Right cardiac atrium (tissue), 5 donors: Measurements from ENCODE around the gene SLC1A1. TPM values are rescaled to one million over a fixed set of nuclear protein-coding genes. Genes with fewer than 3 reads are reported as not detected.
"Not testable (repeated sequence)": the region's sequence is repeated elsewhere in the genome, so short reads cannot be mapped to it uniquely, and the experiment has no call there.

ENCODE experiments used
- ATAC-seq, 2 donors: fragments of 200-7000 bp; cut with Tn5 transposase; one replicate each; pipeline versions ENCODE4 v1.8.0 to v1.9.1; 2020; ENCODE audit warnings: moderate library complexity in 2 of 2, mild to moderate bottlenecking in 1 of 2
- DNase-seq, 3 donors: peaks; one replicate each; pipeline ENCODE4 v3.0.0-alpha.2; 2020
- H3K27ac ChIP-seq: one replicate; pipeline ENCODE4 v1.5.1; 2013; ENCODE audit warnings: mild to moderate bottlenecking, low read length, control low read depth, moderate library complexity
- H3K27me3 ChIP-seq: one replicate; pipeline ENCODE4 v1.6.1; 2013; ENCODE audit not compliant: control insufficient read depth, insufficient read depth
- H3K4me1 ChIP-seq: one replicate; pipeline ENCODE4 v1.6.1; 2013; ENCODE audit warnings: low read length; ENCODE audit not compliant: control insufficient read depth, insufficient read depth
- H3K4me3 ChIP-seq: one replicate; pipeline ENCODE4 v1.5.1; 2013; ENCODE audit warnings: low read length, control low read depth
- H3K9me3 ChIP-seq: one replicate; pipeline ENCODE4 v1.6.1; 2013; ENCODE audit warnings: low read length; ENCODE audit not compliant: control insufficient read depth
- WGBS: extraction: QIAGEN DNeasy Blood & Tissue Kit; methylation state at CpG from one replicate; pipeline ENCODE4 v1.1.7; 2013; 5-methylcytosine and 5-hydroxymethylcytosine counted together
- intact Hi-C, 4 donors: fragments of 100-400 bp; cut with DNase I; formaldehyde crosslinking; loops; one replicate each; pipeline versions ENCODE4 v1.11.0 to v1.14.0; 2022 to 2023
- polyA plus RNA-seq: library from polyadenylated mRNA; stranded (reverse); fragments of 200-250 nt; gene quantifications from one replicate; pipeline ENCODE4 v1.2.3, GENCODE V29; 2013
- total RNA-seq, 4 donors: library from RNA; stranded (reverse); fragmentation: NEBNext Ultra II Directional; extraction: Animal tissue kit (Norgen Biotek cat#: 25700); gene quantifications; one replicate each; pipeline ENCODE4 v1.2.1, GENCODE V29; 2021
- donor health status: healthy with polysubstance abuse.
- donor health status: DM: no; HTN: yes; CAD: no.
- donor health status: DM: no; HTN: no; CAD: no.
- donor health status: DM: no; HTN: yes; CAD: no; lungs with severe emphysema.
- donor health status: DM: yes; HTN: yes; CAD: no.

SLC1A1 gene
- total and polyA plus RNA-seq, 5 donors: 1.1 to 2.1 (median 1.5) TPM

DNA sequence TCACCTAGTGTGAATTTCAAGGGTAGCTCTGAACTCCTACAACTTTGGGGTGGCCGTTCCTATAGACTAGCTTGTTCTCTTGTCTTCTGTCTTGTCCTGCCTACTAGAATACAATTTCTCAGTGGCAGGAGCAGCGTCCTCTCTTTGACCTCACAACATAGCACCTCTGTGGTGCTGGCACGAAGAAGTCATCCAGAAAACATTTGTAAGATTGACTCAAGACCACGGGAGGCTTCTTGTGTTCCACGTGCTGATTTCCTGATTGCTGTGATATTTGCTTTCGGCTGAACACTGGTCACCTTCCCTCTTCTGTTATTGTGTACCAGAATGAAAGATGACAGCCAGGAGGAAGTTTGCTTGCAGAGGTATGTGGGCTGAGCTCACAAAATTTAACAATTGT lies 27.0 kb downstream of the SLC1A1 start:
- Histone ChIP-seq H3K27me3 (no peaks in the 10 kb centered on the region), H3K4me3 (no peak overlapping the region), H3K9me3 (no peaks in the 10 kb centered on the region), H3K27ac (no peak overlapping the region), H3K4me1 (no peaks in the 10 kb centered on the region)
- ATAC-seq: no peak
- intact Hi-C loops: no loop called here
- no peak for DNase-seq
- WGBS: 45% methylated on average over 6 of the region's 6 CpGs

DNA sequence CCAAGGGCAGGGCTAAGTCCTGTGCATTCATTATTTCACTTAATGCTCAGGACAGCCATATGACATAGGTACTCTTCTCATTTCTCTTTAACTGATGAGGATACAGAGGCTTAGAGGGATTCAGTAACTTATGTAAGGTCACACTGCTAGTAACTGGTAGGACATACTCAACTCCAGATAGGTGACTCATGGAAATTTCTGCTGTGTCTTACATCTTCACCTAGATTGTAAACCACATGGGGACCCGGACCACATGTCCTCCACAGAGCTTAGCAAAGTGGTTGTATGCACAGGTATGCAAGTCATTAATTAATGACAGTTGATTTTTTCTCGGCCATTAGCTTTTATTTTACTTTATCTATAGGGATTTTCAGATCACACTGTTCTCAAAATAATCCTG lies 29.3 kb downstream of the SLC1A1 start:
- no peak for DNase-seq
- no peak for ATAC-seq
- WGBS: 97% methylated on average over 2 of the region's 2 CpGs

DNA sequence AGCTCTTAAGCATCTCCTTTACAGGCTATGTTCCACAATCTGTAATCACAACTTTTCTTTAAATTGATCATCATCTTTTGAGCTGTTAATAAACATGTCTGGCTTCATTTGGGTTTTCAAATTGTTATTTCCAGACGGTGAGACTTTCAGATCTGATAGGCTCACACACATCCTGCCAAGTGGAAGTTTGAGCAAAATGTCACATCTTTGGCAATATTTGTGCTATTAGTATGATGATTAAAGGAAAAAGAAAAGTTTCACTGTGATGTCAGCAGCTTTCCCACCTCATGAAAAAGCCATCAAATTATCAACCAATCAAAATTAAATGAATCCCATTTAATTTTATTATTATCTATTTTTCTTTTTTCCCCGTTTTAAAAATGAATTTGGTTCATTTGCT lies 29.8 kb downstream of the SLC1A1 start:
- Histone ChIP-seq H3K27me3 (no peaks in the 10 kb centered on the region), H3K9me3 (no peaks in the 10 kb centered on the region), H3K27ac (no peak overlapping the region), H3K4me3 (no peak overlapping the region), H3K4me1 (no peaks in the 10 kb centered on the region)
- intact Hi-C loops: no loop called here
- 60% methylated on average over 2 of the region's 2 CpGs for WGBS
- ATAC-seq (no peak), DNase-seq (no peak)

More for the DNA sequence above, 29.3 kb downstream of the SLC1A1 start:
- no peak overlapping the region for H3K4me3 ChIP-seq
- intact Hi-C loops: no loop called here
- no peaks in the 10 kb centered on the region for H3K4me1 ChIP-seq
- H3K27ac ChIP-seq: no peak overlapping the region
- H3K9me3 ChIP-seq: no peaks in the 10 kb centered on the region
- H3K27me3 ChIP-seq: no peaks in the 10 kb centered on the region

DNA sequence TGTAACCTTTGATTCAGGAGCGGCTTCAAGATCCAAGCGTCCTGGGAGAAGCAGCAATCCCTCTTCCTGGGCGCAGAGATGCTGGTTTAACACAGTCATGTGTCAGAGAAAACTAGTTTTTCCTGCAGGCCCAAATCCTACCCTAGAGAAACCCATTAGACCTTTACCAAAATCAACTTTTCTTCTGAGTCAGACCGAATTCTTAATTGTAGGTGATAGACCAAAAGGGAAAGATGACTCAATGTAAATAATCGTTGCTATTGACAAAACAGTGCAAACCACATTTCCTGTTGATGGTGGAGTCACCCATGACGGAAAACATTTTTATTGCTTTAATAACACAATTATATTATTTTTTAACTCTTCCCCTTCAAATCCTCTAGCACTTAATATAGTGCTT lies 40.1 kb downstream of the SLC1A1 start:
- no peaks in the 10 kb centered on the region for H3K4me1 ChIP-seq
- 80% methylated on average over 6 of the region's 6 CpGs for WGBS
- no peak for DNase-seq
- intact Hi-C loops: no loop called here
- H3K9me3 ChIP-seq: peaks cover 3% of the 10 kb centered on the region
- H3K4me3 ChIP-seq: no peak overlapping the region
- H3K27ac ChIP-seq: no peak overlapping the region
- H3K27me3 ChIP-seq: no peaks in the 10 kb centered on the region
- ATAC-seq: no peak

DNA sequence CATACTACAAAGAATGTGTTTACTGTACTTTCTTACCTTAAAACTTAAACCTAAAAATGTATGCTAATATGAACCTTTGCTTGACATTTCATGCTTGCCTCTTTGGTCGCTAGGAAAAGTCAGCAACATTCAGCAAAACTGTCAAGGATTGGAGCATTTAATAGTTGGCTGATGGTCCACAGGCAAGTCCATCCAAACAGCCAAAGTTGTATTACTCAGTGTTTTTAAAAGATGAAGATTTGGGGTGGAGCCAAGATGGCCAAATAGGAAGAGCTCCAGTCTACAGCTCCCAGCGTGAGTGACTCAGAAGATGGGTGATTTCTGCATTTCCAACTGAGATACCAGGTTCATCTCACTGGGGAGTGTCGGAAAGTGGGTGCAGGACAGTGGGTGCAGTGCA lies 40.6 kb downstream of the SLC1A1 start:
- DNase-seq, intact Hi-C loops, H3K27me3 ChIP-seq, H3K4me1 ChIP-seq, H3K4me3 ChIP-seq, H3K27ac ChIP-seq, ATAC-seq, H3K9me3 ChIP-seq: not testable (repeated sequence)
- 74% methylated on average over 3 of the region's 3 CpGs for WGBS

DNA sequence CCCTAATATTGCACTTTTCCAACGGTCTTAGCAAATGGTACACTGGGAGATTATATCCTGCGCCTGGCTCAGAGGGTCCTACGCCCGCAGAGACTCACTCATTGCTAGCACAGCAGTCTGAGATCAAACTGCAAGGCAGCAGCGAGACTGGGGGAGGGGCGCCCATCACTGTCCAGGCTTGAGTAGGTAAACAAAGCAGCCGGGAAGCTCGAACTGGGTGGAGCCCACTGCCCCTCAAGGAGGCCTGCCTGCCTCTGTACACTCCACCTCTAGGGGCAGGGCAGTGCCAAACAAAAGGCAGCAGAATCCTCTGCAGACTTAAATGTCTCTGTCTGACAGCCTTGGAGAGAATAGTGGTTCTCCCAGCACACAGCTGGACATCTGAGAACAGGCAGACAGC lies 41.1 kb downstream of the SLC1A1 start:
- intact Hi-C loops, H3K27ac ChIP-seq, H3K27me3 ChIP-seq, H3K4me1 ChIP-seq, ATAC-seq, H3K9me3 ChIP-seq, H3K4me3 ChIP-seq: not testable (repeated sequence)
- DNase-seq: peak in 1 of 3 donors; percentile 49
- WGBS: 64% methylated on average over 8 of the region's 8 CpGs

DNA sequence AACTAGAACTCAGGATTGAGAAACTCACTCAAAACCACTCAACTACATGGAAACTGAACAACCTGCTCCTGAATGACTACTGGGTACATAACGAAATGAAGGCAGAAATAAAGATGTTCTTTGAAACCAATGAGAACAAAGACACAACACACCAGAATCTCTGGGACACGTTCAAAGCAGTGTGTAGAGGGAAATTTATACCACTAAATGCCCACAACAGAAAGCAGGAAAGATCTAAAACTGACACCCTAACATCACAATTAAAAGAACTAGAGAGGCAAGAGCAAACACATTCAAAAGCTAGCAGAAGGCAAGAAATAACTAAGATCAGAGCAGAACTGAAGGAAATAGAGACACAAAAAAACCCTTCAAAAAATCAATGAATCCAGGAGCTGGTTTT lies 43.6 kb downstream of the SLC1A1 start:
- H3K27ac ChIP-seq, intact Hi-C loops, H3K9me3 ChIP-seq, DNase-seq, H3K4me3 ChIP-seq, H3K27me3 ChIP-seq, H3K4me1 ChIP-seq, ATAC-seq: not testable (repeated sequence)
- WGBS: 90% methylated on average over 1 of the region's 2 CpGs

DNA sequence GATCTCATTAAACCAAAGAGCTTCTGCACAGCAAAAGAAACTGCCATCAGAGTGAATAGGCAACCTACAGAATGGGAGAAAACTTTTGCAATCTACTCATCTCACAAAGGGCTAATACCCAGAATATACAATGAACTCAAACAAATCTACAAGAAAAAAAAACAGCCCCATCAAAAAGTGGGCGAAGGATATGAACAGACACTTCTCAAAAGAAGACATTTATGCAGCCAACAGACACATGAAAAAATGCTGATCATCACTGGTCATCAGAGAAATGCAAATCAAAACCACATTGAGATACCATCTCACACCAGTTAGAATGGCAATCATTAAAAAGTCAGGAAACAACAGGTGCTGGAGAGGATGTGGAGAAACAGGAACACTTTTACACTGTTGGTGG lies 45.9 kb downstream of the SLC1A1 start:
- WGBS: 88% methylated on average over 1 of the region's 1 CpG
- ATAC-seq, H3K27ac ChIP-seq, H3K4me1 ChIP-seq, H3K4me3 ChIP-seq, intact Hi-C loops, H3K27me3 ChIP-seq, DNase-seq, H3K9me3 ChIP-seq: not testable (repeated sequence)

DNA sequence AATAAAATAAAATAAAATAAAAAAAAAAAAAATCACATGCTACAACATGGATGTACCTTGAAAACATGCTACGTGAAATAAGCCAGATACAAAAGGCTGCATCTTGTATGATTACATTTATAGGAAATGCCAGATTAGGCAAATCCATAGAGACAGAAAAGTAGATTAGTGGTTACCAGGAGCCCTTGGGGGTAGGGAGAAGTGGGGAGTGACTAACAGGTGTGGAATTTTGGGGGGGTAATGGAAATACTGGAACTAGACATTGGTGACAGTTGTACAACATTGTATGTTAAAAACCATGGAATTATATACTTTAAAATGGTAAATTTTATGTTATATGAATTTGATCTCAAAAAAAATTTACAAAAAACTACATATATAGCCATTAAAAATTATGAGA lies 47.3 kb downstream of the SLC1A1 start:
- DNase-seq (no peak), ATAC-seq (no peak)
- 93% methylated on average over 1 of the region's 1 CpG for WGBS

DNA sequence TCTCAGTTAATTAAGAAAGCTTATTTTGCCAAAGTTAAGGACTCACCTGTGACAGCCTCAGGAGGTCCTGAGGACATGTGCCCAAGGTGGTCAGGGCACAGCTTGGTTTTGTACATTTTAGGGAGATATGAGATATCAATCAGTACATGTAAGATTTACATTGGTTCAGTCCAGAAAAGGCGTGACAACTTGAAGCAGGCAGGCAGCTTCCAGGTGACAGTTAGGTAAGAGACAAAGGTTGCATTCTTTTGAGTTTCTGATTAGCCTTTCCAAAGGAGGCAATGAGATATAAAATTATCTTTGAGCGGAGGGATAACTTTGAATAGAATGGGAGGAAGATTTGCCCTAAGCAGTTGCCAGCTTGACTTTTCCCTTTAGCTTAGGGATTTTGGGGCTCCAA lies 47.8 kb downstream of the SLC1A1 start:
- ATAC-seq (no peak), DNase-seq (no peak)
- Histone ChIP-seq H3K4me1 (no peaks in the 10 kb centered on the region), H3K9me3 (peaks cover 2% of the 10 kb centered on the region), H3K4me3 (no peak overlapping the region), H3K27ac (no peak overlapping the region), H3K27me3 (no peaks in the 10 kb centered on the region)
- 86% methylated on average over 2 of the region's 2 CpGs for WGBS
- intact Hi-C loops: no loop called here

More for the DNA sequence above, 47.3 kb downstream of the SLC1A1 start:
- H3K4me3 ChIP-seq: no peak overlapping the region
- no peaks in the 10 kb centered on the region for H3K4me1 ChIP-seq
- H3K27me3 ChIP-seq: no peaks in the 10 kb centered on the region
- intact Hi-C loops: no loop called here
- no peak overlapping the region for H3K27ac ChIP-seq
- H3K9me3 ChIP-seq: peaks cover 2% of the 10 kb centered on the region

DNA sequence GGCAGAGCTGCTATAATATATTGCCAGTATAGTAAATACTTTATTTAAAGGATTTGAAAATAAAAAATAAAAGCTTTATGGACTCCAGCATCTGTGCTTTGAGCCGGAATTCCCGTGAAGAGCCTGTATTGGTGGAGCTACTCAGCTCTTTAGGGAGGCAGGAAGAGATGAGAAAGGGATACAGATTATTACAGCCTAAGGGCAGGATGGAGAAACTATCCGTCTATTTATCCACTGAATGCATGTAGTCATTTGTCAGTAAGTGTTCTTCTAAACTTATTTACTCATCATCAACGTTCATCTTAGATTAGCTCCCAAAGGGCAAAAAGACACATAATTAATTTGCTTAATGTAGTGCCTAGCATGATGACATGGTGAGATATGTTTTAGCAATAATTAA lies 48.4 kb downstream of the SLC1A1 start:
- Histone ChIP-seq H3K9me3 (peaks cover 2% of the 10 kb centered on the region), H3K4me3 (no peak overlapping the region), H3K27me3 (no peaks in the 10 kb centered on the region), H3K4me1 (no peaks in the 10 kb centered on the region), H3K27ac (no peak overlapping the region)
- intact Hi-C loops: no loop called here
- 69% methylated on average over 4 of the region's 4 CpGs for WGBS
- ATAC-seq (no peak), DNase-seq (no peak)

DNA sequence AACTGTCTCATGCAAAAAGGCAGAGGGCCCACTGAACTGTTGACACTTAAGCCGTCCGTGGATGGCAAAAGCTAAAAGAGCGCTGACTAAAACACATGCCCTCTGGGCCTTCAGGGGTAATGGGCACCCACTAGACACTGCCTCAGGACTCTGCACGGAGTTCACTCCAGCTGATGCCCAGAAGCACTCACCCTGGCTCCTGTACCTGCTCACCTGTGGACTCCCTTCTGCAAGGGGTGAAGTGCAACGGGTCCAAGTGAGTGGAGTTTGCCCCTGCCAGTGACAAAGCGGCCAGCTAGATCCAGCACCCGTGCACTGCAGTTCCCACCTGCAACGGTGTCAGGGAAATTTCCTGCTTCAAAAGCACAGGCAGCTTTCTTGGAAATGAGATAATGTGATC lies 50.2 kb downstream of the SLC1A1 start:
- WGBS: 94% methylated on average over 8 of the region's 8 CpGs
- ATAC-seq (no peak), DNase-seq (no peak)
- H3K4me1 ChIP-seq: no peaks in the 10 kb centered on the region
- intact Hi-C loops: no loop called here
- H3K27ac ChIP-seq: no peak overlapping the region
- no peak overlapping the region for H3K4me3 ChIP-seq
- no peaks in the 10 kb centered on the region for H3K27me3 ChIP-seq
- H3K9me3 ChIP-seq: peaks cover 2% of the 10 kb centered on the region
